Measurements from ENCODE around the gene UMOD.

Gene UMOD

DNA sequence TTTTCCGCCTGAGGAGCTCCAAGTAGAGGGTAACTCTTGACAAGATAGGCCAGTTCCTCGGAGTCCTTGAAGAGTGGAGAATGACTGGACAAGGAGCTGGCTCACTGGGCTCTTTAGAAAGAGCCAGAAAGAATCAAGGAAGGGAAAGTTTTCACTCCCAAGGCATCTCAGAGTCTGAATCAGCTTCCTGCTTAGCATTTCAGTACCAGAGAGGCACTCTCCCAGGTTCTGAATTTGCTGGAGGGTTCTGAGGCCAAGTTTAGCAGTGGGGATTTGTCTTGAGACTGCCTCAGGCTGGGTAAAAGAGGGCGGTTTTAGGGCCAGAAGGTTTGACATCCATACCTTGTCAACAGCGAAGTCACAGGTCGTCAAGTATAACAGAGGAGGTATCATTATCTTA, 50.7 kb downstream of the UMOD start:
- no peak for DNase-seq (ENCODE audit: low read depth in 2 of 2)

DNA sequence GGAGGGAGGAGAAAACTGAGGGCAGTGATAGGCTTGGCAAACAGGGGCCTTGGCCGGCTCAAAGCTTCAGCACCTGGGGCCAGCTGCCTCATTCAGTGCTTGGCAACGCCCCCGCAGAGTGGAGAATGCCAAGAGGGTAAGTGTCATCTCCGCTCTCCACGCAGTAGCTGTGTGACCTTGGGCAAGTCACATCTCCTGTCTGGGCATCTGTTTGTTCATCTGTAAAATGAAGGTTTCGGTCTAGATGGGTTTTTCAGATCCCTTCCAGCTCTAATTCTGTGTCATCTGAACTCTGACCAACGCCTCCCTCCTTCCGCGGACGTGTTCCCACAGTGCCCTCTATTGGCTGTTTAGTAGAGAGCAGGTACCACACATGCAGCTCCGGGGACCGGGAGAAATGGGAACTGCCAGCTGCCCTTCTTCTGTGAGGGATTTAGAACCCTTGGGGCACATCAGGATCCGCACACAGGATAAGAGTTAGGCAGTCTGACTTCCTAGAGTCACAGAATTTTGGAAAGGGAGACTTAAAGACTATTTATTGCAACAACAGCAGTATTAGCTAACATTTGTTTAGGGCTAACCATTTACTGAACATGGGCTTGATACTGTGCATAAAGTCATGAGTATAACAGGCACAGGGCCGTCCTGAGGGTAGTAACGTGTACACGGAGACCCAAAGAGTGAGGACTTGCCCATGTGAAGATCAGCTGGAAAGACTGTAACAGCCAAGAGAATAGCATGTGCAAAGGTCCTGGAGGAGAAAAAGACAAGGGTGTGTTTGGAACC, 52.0 kb downstream of the UMOD start:
- DNase-seq (ENCODE audit: low read depth in 2 of 2): no peak

DNA sequence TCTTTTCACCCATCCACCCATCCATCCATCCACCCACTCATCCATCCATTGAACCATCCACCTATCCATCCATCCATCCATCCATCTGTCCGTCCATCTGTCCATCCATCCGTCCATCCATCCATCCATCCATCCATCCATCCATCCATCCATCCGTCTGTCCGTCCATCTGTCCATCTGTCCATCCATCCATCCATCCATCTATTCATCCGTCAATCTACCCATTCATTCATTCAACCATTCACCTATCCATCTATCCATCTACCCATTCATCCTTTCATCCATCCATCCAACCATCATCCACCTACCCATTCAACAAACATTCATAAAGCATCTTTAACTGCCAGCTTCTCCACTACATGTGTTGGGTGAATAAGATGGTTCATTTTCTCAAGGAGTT, 54.1 kb downstream of the UMOD start:
- DNase-seq (ENCODE audit: low read depth in 2 of 2): no peak

DNA sequence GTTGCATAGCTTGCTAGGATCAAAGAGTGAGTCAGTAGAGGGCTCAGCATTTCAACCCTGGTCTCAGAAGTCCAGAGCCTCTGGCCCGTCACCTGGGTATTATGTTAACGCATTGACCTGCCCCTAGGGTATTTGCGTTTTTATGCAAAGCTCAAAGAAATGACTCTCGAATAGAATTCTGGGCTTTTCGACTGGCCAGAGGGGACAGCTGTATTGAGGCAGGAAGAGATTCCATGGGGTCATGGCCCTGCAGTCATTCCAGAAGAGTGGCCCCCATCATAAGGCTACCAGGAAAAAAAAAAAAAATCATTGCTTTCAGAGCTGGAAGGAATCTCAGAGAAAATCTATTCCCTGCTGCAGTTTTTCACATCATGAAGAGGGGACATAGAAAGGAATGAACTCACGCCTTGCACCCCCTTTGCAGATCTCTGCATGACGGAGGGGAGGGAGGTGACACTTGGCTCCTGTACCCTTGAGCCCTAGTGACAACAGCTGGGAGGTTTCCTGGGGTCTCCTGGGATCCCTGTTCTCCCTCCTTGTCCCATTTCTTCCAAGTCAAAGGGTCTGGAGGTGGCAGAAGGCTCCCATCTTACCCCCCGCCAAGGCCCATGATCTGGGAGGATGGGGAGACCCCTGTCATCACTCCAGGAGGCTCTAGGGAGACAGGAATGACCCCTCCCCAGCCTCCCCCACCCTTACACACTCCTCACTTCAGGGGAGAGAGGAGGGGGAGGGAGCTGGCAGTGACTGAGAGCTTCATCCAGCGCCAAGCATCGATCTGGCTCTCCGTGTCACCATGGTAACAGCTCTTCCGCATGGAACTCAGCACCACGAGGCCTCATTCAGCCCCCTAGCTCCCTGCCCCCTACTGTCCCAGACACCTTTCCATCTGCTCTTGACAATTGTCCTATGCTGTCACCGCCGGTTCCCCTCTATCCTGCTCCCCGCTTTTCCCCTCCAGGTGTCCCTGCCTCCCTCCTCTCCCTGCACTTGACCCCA, 61.0 kb downstream of the UMOD start:
- DNase-seq (ENCODE audit: low read depth in 2 of 2): no peak

DNA sequence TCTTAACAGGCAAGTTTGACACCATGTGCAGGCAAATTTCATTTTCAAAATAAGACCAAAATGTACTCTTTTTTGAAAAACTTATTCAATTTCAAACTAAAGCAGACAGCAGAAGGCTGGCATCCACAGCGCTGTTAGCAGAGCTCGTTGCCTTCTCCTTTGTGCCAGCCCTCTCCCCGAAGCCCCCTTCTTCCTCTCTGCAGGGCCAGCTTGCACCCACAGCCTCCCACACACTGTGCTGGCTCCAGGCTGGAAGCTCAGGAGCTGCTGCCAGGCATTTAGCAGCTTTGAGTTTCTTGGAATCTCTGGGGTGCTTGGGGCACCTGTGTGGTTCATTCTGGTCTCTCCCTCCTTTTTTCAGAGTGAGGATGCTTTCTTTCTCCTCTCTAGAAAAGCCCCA, 62.9 kb downstream of the UMOD start:
- no peak for DNase-seq (ENCODE audit: low read depth in 2 of 2)

DNA sequence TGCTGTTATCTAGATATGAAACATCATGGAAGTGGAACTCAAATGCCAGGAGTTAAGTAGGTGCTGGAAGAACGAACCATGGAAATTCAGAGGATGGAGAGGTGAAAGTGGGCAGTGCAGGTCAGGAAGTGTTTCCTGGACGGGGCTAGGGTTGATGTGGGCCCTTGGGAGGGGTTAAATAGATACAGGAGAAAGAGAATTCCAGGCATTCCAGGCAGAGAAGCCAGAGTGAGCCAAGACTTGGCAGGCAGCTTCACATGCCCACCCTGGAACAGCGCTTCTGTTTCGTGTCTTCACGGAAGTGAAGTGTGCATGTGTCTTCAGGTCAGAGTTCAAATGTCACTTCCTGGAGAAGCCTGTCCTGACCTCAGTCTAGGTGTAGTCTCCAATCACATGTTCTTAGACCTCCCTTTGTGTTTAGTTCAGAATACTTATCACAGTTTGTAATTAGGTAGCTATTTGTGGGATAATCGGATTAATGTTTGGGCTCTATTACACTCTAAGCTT, 66.5 kb downstream of the UMOD start:
- no peak for DNase-seq (ENCODE audit: low read depth in 2 of 2)

All from stimulated activated CD4-positive, alpha-beta T cell treated with anti-CD3 and anti-CD28 coated beads, Interleukin-1b, Interleukin-23, amount 100 ng/mL, for 1 hour (primary cell).